ENCODE results near the gene LRP1-AS. TPM values are rescaled to one million over a fixed set of nuclear protein-coding genes. Genes with fewer than 3 reads are reported as not detected.
A peak's percentile ranks its signal among the peaks of the same experiment; 100 is the strongest.

LRP1-AS gene
- polyA plus RNA-seq, 1 donor (not counting 4 experiments of a cell fraction or from before 2014, with no cell fraction given): not detected

DNA sequence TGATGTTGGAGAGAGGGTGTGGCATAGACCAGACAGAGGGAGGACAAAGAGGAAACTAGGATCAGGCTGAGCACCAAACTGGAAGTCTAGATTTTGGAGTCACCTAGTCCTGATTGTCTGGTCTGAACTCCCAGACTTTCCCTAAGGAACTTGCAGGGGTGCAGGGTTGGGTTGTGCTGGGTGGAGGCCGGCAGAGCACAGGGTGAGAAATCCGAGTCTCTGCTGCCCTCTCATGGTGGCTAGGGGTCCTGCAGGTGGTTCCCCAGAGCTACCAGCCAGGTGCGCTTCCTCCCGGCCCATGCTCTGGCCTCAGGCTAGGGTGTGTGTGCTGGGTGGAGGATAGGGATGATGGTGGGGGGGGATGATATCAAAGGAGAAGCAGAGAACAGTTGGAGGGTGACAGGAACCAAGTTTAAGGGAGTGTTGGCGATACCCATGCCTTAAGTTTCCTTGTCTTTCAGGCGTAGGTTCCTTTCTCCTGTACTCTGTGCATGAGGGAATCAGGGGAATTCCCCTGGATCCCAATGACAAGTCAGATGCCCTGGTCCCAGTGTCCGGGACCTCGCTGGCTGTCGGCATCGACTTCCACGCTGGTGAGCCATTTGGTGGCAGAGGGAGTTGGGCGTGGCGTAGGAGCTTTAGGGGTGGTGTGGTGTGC is 35.6 kb upstream of the LRP1-AS start:
- Histone ChIP-seq H3K4me1 (ENCODE audit: control insufficient read depth, extremely low read depth, insufficient read depth, low read length) (peaks cover 9% of the 10 kb centered on the region), H3K9me1 (ENCODE audit: control insufficient read depth, extremely low read depth, insufficient read depth, low read length) (no peaks in the 10 kb centered on the region), H3K9me3 (ENCODE audit: control insufficient read depth, low read depth, low read length) (no peaks in the 10 kb centered on the region), H3K36me3 (ENCODE audit: control insufficient read depth in 2 of 2, extremely low read depth in 1 of 2, insufficient read depth in 2 of 2, low read length in 2 of 2) (peaks cover 0 to 27% of the 10 kb centered on the region in 2 experiments), H3K27me3 (ENCODE audit: control insufficient read depth, extremely low read depth, insufficient read depth, low read length) (no peaks in the 10 kb centered on the region), H3K4me3 (ENCODE audit: control insufficient read depth in 2 of 3, extremely low read depth in 1 of 3, insufficient read depth in 2 of 3, low read depth in 1 of 3, low read length in 3 of 3) (no peak overlapping the region), H4K20me1 (ENCODE audit: control insufficient read depth, extremely low read depth, insufficient read depth, low read length) (no peaks in the 10 kb centered on the region), H3K4me2 (ENCODE audit: control insufficient read depth, extremely low read depth, insufficient read depth, low read depth, low read length) (peak overlapping the region; percentile 46), H2AFZ (ENCODE audit: control insufficient read depth, low read length) (no peak overlapping the region), H3K27ac (ENCODE audit: control insufficient read depth, insufficient read depth, low read length) (no peak overlapping the region), H3K79me2 (ENCODE audit: control insufficient read depth, insufficient read depth, low read length) (no peaks in the 10 kb centered on the region), H3K9ac (ENCODE audit: control insufficient read depth, extremely low read depth, insufficient read depth, low read length) (peak overlapping the region; percentile 22)
- FAIRE-seq: peak; percentile 93
- TF ChIP-seq CTCF (optimal IDR thresholded peaks at IDR 0.05 in 1 of 3, IDR thresholded peaks at IDR 0.05 in 1 of 3, conservative IDR thresholded peaks at IDR 0.05 in 1 of 3; ENCODE audit: extremely low read depth in 1 of 3, insufficient read depth in 2 of 3, low read length in 3 of 3): peak in 2 of 3 experiments; percentile 90 to 99
- TF ChIP-seq EZH2 (IDR thresholded peaks at IDR 0.05; ENCODE audit: low read length): no peak
- DNase-seq (ENCODE audit: low read depth, low spot score): peak; percentile 61
- dilution Hi-C loops (cut with MboI; ENCODE audit: extremely low pct_ligation_motif_present, low sequenced_read_pairs): no loop called here

- peaks cover 3 to 21% of the 10 kb centered on the region in 2 experiments for H3K36me3 ChIP-seq (ENCODE audit: control insufficient read depth in 2 of 2, extremely low read depth in 1 of 2, insufficient read depth in 2 of 2, low read length in 2 of 2)
- H3K4me3 ChIP-seq (ENCODE audit: control insufficient read depth in 2 of 3, extremely low read depth in 1 of 3, insufficient read depth in 2 of 3, low read depth in 1 of 3, low read length in 3 of 3): no peak overlapping the region
- no peak overlapping the region for H2AFZ ChIP-seq (ENCODE audit: control insufficient read depth, low read length)
- no peak overlapping the region for H3K4me2 ChIP-seq (ENCODE audit: control insufficient read depth, extremely low read depth, insufficient read depth, low read depth, low read length)
- H3K9ac ChIP-seq (ENCODE audit: control insufficient read depth, extremely low read depth, insufficient read depth, low read length): no peak overlapping the region
- no peak for TF ChIP-seq EZH2 (IDR thresholded peaks at IDR 0.05; ENCODE audit: low read length)
- no peak for TF ChIP-seq CTCF (optimal IDR thresholded peaks at IDR 0.05 in 1 of 3, IDR thresholded peaks at IDR 0.05 in 1 of 3, conservative IDR thresholded peaks at IDR 0.05 in 1 of 3; ENCODE audit: extremely low read depth in 1 of 3, insufficient read depth in 2 of 3, low read length in 3 of 3)
- no peaks in the 10 kb centered on the region for H3K9me3 ChIP-seq (ENCODE audit: control insufficient read depth, low read depth, low read length)
- H3K79me2 ChIP-seq (ENCODE audit: control insufficient read depth, insufficient read depth, low read length): no peaks in the 10 kb centered on the region
- H3K4me1 ChIP-seq (ENCODE audit: control insufficient read depth, extremely low read depth, insufficient read depth, low read length): peaks cover 15% of the 10 kb centered on the region
- no peaks in the 10 kb centered on the region for H3K9me1 ChIP-seq (ENCODE audit: control insufficient read depth, extremely low read depth, insufficient read depth, low read length)
- no peaks in the 10 kb centered on the region for H4K20me1 ChIP-seq (ENCODE audit: control insufficient read depth, extremely low read depth, insufficient read depth, low read length)
- no peak for FAIRE-seq
- H3K27ac ChIP-seq (ENCODE audit: control insufficient read depth, insufficient read depth, low read length): no peak overlapping the region
- no peaks in the 10 kb centered on the region for H3K27me3 ChIP-seq (ENCODE audit: control insufficient read depth, extremely low read depth, insufficient read depth, low read length)
- dilution Hi-C loops (cut with MboI; ENCODE audit: extremely low pct_ligation_motif_present, low sequenced_read_pairs): no loop called here
- DNase-seq (ENCODE audit: low read depth, low spot score): no peak
These were observed 34.2 kb upstream of the LRP1-AS start for GRCh38 chr12:57181561-57182155.

All from keratinocyte (primary cell).